HepG2 (cell line): ENCODE measurements around the gene UCK2. TPM values are rescaled to one million over a fixed set of nuclear protein-coding genes. Genes with fewer than 3 reads are reported as not detected.

Experiments
- ATF7 ChIP-seq, 2 experiments: fragments of 450-650 bp in 1 of 2; sonication (generic) in 1 of 2; formaldehyde crosslinking in 1 of 2; IDR thresholded peaks; 2 replicates each; pipeline versions ENCODE4 v1.4.0 to v1.6.1; 2016 to 2020; ENCODE audit warnings: antibody characterized with exemption in 1 of 2, mild to moderate bottlenecking in 1 of 2, missing genetic modification reagents in 1 of 2
- CBX1 ChIP-seq: IDR thresholded peaks from one replicate; pipeline ENCODE4 v1.6.1; 2016; ENCODE audit warnings: antibody characterized with exemption, low read depth
- CBX2 ChIP-seq, 2 experiments: fragments of 200-600 bp in 1 of 2; sonication (generic); formaldehyde crosslinking in 1 of 2; IDR thresholded peaks; 2 replicates each; pipeline versions ENCODE4 v1.7.0 to v1.8.1; 2018 to 2022; ENCODE audit warnings: low read depth in 2 of 2, low read length in 1 of 2, mild to moderate bottlenecking in 1 of 2, missing genetic modification reagents in 1 of 2
- GPN1 ChIP-seq: sonication (generic); formaldehyde crosslinking; IDR thresholded peaks from 2 replicates; pipeline ENCODE4 v1.5.1; 2020; ENCODE audit warnings: missing genetic modification reagents, borderline replicate concordance
- HHEX ChIP-seq: IDR thresholded peaks from 2 replicates; pipeline ENCODE4 v1.6.1; 2016; ENCODE audit warnings: control low read depth
- HOXA9 ChIP-seq: sonication (generic); formaldehyde crosslinking; IDR thresholded peaks from 2 replicates; pipeline ENCODE4 v1.8.1; 2022; ENCODE audit warnings: missing genetic modification reagents, mild to moderate bottlenecking, moderate library complexity, borderline replicate concordance
- IKZF4 ChIP-seq: sonication (generic); formaldehyde crosslinking; IDR thresholded peaks from 2 replicates; pipeline ENCODE4 v1.5.1; 2020; ENCODE audit warnings: borderline replicate concordance, mild to moderate bottlenecking, low read depth, missing genetic modification reagents; ENCODE audit errors: not compliant biosample characterization
- KDM5A ChIP-seq: fragments of 200-600 bp; sonication (generic); IDR thresholded peaks from 2 replicates; pipeline ENCODE4 v1.7.0; 2018; ENCODE audit warnings: antibody characterized with exemption, mild to moderate bottlenecking, low read length, borderline replicate concordance
- NFATC3 ChIP-seq: sonication (generic); formaldehyde crosslinking; IDR thresholded peaks from 2 replicates; pipeline ENCODE4 v1.5.1; 2020; ENCODE audit warnings: mild to moderate bottlenecking, missing genetic modification reagents
- SCMH1 ChIP-seq: sonication (generic); formaldehyde crosslinking; IDR thresholded peaks from 2 replicates; pipeline ENCODE4 v1.9.0; 2021; ENCODE audit warnings: missing genetic modification reagents, mild to moderate bottlenecking, borderline replicate concordance
- SETDB1 ChIP-seq: sonication (generic); formaldehyde crosslinking; IDR thresholded peaks from 2 replicates; pipeline ENCODE4 v1.5.1; 2020; ENCODE audit warnings: missing genetic modification reagents, mild to moderate bottlenecking, borderline replicate concordance
- TARDBP ChIP-seq: sonication (generic); formaldehyde crosslinking; IDR thresholded peaks from 2 replicates; pipeline ENCODE4 v1.8.0; 2022; ENCODE audit warnings: mild to moderate bottlenecking, missing genetic modification reagents
- ZBTB21 ChIP-seq: sonication (generic); formaldehyde crosslinking; IDR thresholded peaks from 2 replicates; pipeline ENCODE4 v1.4.0; 2020; ENCODE audit warnings: missing genetic modification reagents
- ZNF143 ChIP-seq: sonication (generic); formaldehyde crosslinking; IDR thresholded peaks from 2 replicates; pipeline ENCODE4 v1.4.0; 2020; ENCODE audit warnings: missing genetic modification reagents
- ZNF264 ChIP-seq: sonication (generic); formaldehyde crosslinking; IDR thresholded peaks from 2 replicates; pipeline ENCODE4 v1.4.0; 2020; ENCODE audit warnings: missing genetic modification reagents
- ZNF460 ChIP-seq: sonication (generic); formaldehyde crosslinking; IDR thresholded peaks from 2 replicates; pipeline ENCODE4 v1.5.1; 2020; ENCODE audit warnings: missing genetic modification reagents, mild to moderate bottlenecking, borderline replicate concordance
- ZNF510 ChIP-seq: sonication (generic); formaldehyde crosslinking; IDR thresholded peaks from 2 replicates; pipeline ENCODE4 v1.4.0; 2020; ENCODE audit warnings: low read depth, mild to moderate bottlenecking, missing genetic modification reagents
- ZNF569 ChIP-seq: sonication (generic); formaldehyde crosslinking; IDR thresholded peaks from 2 replicates; pipeline ENCODE4 v1.5.0; 2020; ENCODE audit warnings: mild to moderate bottlenecking, missing genetic modification reagents, moderate library complexity, borderline replicate concordance
- ZNF598 ChIP-seq: sonication (generic); formaldehyde crosslinking; IDR thresholded peaks from 2 replicates; pipeline ENCODE4 v1.5.1; 2020; ENCODE audit warnings: mild to moderate bottlenecking, missing genetic modification reagents, borderline replicate concordance
- ZNF614 ChIP-seq: IDR thresholded peaks from 2 replicates; pipeline ENCODE4 v1.6.1; 2018; ENCODE audit warnings: missing biosample characterization, missing genetic modification reagents, inconsistent platforms, borderline replicate concordance
- ZSCAN12 ChIP-seq: sonication (generic); formaldehyde crosslinking; IDR thresholded peaks from 2 replicates; pipeline ENCODE4 v1.9.0; 2021; ENCODE audit warnings: mild to moderate bottlenecking, missing genetic modification reagents
- polyA plus RNA-seq, 8 experiments: library from polyadenylated mRNA; depleted of rRNA in 3 of 8; stranded (reverse) in 7 of 8; unstranded in 1 of 8; fragments of >200 nt; fragmentation: Illumina TruSeq in 4 of 8; extraction: Trizol in 4 of 8; gene quantifications; 2 replicates each; pipeline versions ENCODE4 v1.2.1 to v1.2.3, GENCODE V29; 2011 to 2016; ENCODE audit warnings: low read depth in 4 of 8, missing spikeins in 1 of 8, mixed read lengths in 1 of 8; ENCODE audit not compliant: insufficient read depth in 1 of 8
- total RNA-seq, 5 experiments: library from RNA; depleted of rRNA; stranded (reverse); fragments of >200 nt; fragmentation: Illumina TruSeq; extraction: Trizol; gene quantifications; 2 replicates each; pipeline ENCODE4 v1.2.3, GENCODE V29; 2016; ENCODE audit warnings: low read depth in 1 of 5
- TF ChIP-seq, protein P1 (sequence below): IDR thresholded peaks from 2 replicates; pipeline ENCODE4 v1.6.1; 2012; ENCODE audit warnings: low read depth, low read length, improper control_type of control experiment
- TF ChIP-seq, protein P2 (sequence below): sonication (generic); formaldehyde crosslinking; IDR thresholded peaks from 2 replicates; pipeline ENCODE4 v1.4.0; 2020; ENCODE audit warnings: mild to moderate bottlenecking, missing genetic modification reagents
- TF ChIP-seq, protein P3 (sequence below): sonication (generic); formaldehyde crosslinking; IDR thresholded peaks from 2 replicates; pipeline ENCODE4 v1.8.1; 2022; ENCODE audit warnings: mild to moderate bottlenecking, missing genetic modification reagents
- TF ChIP-seq, protein P4 (sequence below): fragments of 450-650 bp; IDR thresholded peaks from 2 replicates; pipeline ENCODE4 v1.6.1; 2017; ENCODE audit warnings: mild to moderate bottlenecking

Gene UCK2
- total and polyA plus RNA-seq, 2 of the 13 experiments (the other 11 are each of a cell fraction or from before 2014, with no cell fraction given): 64.3 to 78.0 TPM

DNA sequence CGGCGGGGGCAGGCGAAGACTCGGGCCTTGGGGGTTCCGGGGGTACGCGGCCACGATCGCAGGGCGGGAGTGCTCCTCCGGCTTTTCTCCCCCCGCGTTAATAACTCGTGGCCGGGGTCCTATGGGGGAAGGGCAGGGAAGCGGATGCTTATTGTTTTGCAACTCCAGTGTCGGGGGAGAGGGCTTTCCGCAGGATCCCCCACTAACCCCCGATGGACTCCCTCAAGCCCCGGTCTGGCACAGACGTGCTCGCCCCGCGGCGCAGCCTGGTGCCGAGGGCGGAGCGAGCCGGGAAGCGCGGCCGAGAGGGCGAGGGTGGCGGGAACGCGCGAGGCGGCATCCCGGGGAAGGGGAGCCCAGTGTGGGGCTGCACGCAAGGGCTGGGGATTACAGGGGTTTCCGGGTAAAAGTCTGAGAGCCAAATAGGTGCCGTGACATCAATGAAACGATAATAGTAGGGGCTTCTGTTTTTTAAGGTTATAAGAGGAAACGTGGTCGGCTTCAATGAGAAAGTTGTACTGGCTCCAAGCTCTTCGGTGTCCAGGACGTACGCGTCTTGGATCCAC lies 772 bp downstream of the UCK2 start (continued):
- TF ChIP-seq, protein P1, sequence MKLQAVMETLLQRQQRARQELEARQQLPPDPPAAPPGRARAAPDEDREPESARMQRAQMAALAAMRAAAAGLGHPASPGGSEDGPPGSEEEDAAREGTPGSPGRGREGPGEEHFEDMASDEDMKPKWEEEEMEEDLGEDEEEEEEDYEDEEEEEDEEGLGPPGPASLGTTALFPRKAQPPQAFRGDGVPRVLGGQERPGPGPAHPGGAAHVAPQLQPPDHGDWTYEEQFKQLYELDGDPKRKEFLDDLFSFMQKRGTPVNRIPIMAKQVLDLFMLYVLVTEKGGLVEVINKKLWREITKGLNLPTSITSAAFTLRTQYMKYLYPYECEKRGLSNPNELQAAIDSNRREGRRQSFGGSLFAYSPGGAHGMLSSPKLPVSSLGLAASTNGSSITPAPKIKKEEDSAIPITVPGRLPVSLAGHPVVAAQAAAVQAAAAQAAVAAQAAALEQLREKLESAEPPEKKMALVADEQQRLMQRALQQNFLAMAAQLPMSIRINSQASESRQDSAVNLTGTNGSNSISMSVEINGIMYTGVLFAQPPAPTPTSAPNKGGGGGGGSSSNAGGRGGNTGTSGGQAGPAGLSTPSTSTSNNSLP: no peak
- TF ChIP-seq ATF7 (IDR thresholded peaks at IDR 0.05) (no peak), ATF7 (CRISPR knock-in tag; IDR thresholded peaks at IDR 0.05) (no peak), NFATC3 (0 out of 2 replicates have a peak, but pooled peaks have one; percentile 53), ZNF143 (no peak), ZBTB21 (CRISPR knock-in tag) (no peak), CBX2 (IDR thresholded peaks at IDR 0.05; ENCODE audit: low read depth, low read length) (no peak), CBX2 (CRISPR knock-in tag; IDR thresholded peaks at IDR 0.05; ENCODE audit: low read depth) (no peak), SETDB1 (no peak), ZNF614 (CRISPR knock-in tag) (no peak), HOXA9 (CRISPR knock-in tag) (no peak), ZNF569 (no peak), ZNF460 (no peak), ZNF598 (CRISPR knock-in tag) (no peak), HHEX (CRISPR knock-in tag) (no peak), SCMH1 (CRISPR knock-in tag) (no peak), ZSCAN12 (CRISPR knock-in tag) (no peak), GPN1 (no peak), ZNF510 (CRISPR knock-in tag) (no peak), TARDBP (no peak), IKZF4 (CRISPR knock-in tag) (peak; percentile 62), ZNF264 (CRISPR knock-in tag) (no peak), CBX1 (no peak), KDM5A (no peak; the same call in none of the 2 replicates)
- TF ChIP-seq, protein P2, sequence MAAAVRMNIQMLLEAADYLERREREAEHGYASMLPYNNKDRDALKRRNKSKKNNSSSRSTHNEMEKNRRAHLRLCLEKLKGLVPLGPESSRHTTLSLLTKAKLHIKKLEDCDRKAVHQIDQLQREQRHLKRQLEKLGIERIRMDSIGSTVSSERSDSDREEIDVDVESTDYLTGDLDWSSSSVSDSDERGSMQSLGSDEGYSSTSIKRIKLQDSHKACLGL (CRISPR knock-in tag): peak; percentile 4; the same call in 1 of the 2 replicates
- TF ChIP-seq, protein P3, sequence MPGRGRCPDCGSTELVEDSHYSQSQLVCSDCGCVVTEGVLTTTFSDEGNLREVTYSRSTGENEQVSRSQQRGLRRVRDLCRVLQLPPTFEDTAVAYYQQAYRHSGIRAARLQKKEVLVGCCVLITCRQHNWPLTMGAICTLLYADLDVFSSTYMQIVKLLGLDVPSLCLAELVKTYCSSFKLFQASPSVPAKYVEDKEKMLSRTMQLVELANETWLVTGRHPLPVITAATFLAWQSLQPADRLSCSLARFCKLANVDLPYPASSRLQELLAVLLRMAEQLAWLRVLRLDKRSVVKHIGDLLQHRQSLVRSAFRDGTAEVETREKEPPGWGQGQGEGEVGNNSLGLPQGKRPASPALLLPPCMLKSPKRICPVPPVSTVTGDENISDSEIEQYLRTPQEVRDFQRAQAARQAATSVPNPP (CRISPR knock-in tag): no peak
- TF ChIP-seq, protein P4, sequence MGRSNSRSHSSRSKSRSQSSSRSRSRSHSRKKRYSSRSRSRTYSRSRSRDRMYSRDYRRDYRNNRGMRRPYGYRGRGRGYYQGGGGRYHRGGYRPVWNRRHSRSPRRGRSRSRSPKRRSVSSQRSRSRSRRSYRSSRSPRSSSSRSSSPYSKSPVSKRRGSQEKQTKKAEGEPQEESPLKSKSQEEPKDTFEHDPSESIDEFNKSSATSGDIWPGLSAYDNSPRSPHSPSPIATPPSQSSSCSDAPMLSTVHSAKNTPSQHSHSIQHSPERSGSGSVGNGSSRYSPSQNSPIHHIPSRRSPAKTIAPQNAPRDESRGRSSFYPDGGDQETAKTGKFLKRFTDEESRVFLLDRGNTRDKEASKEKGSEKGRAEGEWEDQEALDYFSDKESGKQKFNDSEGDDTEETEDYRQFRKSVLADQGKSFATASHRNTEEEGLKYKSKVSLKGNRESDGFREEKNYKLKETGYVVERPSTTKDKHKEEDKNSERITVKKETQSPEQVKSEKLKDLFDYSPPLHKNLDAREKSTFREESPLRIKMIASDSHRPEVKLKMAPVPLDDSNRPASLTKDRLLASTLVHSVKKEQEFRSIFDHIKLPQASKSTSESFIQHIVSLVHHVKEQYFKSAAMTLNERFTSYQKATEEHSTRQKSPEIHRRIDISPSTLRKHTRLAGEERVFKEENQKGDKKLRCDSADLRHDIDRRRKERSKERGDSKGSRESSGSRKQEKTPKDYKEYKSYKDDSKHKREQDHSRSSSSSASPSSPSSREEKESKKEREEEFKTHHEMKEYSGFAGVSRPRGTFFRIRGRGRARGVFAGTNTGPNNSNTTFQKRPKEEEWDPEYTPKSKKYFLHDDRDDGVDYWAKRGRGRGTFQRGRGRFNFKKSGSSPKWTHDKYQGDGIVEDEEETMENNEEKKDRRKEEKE: no peak
